ENCODE measurements around the gene SCN3B.

- TF ChIP-seq CTCF (conservative IDR thresholded peaks at IDR 0.05) (no peak), EZH2 (IDR thresholded peaks at IDR 0.05; ENCODE audit: low read depth) (no peak)
Measured at GRCh38 chr11:123624974-123625373, 29.4 kb downstream of the SCN3B start.
